Jurkat, Clone E6-1 (cell line): Measurements from ENCODE around the gene HSD11B1.

Experiments used
- DNase-seq: peaks from one replicate; pipeline ENCODE4 v3.0.0-alpha.2; 2011; ENCODE audit warnings: low read depth, low spot score
- H3K4me3 ChIP-seq: 2 replicates; pipeline ENCODE4 v1.5.1; 2011; ENCODE audit warnings: mild to moderate bottlenecking, low read length, control low read depth, moderate library complexity

The HSD11B1 gene

DNA sequence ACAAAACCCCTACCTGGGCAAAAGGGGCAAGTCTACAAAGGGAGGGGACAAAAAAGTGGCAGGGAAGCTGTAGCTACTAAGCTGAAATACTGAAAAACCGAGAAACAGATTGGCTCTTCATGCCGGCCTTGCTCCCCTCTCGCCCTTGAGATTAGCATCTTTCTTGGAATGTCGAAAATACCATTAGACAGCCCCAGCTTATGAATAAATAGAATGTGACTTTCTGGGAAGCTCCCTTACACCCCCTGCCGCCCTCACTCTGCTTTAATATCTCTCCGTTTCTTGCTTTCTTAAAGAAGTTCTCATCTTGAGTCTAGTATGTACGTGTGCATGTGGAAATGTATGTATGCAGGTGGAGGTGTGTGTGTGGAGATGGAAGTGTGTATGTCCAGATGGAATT is 65.3 kb downstream of the HSD11B1 start:
- H3K4me3 ChIP-seq = peak overlapping the region; percentile 69
- DNase-seq = no peak

DNA sequence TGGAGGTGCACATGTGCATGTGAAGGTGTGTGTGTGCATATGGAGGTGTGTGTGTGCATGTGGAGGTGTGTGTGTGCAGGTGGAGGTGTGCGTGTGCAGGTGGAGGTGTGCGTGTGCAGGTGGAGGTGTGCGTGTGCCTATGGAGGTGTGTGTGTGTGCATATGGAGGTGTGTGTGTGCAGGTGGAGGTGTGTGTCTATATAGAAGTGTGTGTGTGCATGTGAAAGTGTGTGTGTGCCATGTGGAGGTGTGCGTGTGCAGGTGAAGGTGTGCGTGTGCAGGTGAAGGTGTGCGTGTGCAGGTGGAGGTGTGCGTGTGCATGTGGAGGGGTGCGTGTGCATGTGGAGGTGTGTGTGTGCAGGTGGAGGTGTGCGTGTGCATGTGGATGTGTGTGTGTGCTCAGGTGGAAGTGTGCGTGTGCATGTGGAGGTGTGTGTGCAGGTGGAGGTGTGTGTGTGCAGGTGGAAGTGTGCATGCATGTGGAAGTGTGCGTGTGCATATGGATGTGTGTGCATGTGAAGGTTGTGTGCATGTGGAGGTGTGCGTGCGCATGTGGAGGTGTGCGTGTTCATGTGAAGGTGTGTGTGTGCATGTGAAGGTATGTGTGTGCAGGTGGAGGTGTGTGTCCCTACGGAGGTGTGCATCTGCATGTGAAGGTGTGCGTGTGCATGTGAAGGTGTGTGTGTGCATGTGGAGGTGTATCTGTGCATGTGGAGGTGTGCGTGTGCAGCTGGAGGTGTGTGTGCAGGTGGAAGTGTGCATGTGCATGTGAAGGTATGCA is 66.2 kb downstream of the HSD11B1 start:
- DNase-seq = no peak
- no peak overlapping the region; the same call in 1 of the 2 replicates for H3K4me3 ChIP-seq

DNA sequence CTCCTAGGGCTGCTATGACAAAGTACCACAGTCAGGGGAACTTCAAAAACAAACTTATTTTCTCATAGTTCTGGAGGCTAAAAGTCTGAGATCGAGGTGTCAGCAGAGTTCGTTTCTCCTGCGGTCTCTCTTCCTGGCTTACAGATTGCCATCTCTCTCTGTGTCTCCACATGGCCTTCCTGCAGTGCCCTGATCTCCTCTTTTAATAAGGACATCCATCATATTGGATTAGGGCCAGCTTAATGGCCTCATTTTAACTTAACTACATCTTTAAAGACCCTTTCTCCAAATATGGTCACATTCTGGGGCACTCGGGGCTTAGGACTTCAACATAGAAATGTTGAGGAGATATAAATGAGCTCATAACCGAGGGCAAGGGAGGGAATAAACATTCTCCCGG is 67.5 kb downstream of the HSD11B1 start:
- no peak overlapping the region for H3K4me3 ChIP-seq
- DNase-seq = peak; percentile 48

DNA sequence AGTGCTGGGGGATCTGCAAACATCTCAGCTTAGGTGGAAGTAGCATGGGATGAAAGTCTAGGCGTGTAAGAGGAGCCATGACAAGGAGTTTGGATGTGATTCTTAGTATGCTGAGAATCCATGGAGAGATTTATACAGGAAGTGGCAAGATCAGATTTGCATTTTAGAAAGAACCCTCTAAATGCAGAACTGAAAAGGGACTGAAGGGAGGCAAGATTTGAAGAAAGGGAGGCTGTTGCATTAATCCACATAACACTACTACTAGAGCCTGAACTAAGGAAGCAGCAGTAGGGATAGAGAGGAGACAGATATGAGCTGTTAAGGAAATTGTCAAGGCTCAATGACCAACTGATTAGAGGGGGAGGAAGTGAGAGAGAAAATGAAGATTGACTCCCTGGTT is 69.9 kb downstream of the HSD11B1 start:
- H3K4me3 ChIP-seq = no peak overlapping the region
- DNase-seq = no peak

DNA sequence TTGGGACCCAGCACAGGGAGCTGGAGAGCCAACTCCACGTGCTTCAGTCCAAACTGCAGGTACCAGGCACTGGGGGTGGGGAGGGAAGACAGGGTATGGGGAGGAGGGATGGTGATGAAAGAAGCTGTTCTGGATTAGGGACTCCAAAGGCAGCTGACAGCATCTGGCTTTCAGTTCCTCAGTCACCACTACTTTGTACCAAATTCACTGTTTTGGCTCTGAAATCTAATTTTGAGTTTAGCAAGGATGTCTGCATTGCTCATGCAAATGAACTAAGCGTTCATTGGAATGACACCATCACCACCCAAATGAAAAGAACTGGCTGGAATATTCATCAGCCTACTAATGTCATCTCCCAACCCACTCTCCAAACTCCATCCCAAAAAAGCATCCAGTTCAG is 71.0 kb downstream of the HSD11B1 start:
- DNase-seq = no peak
- H3K4me3 ChIP-seq = no peak overlapping the region

DNA sequence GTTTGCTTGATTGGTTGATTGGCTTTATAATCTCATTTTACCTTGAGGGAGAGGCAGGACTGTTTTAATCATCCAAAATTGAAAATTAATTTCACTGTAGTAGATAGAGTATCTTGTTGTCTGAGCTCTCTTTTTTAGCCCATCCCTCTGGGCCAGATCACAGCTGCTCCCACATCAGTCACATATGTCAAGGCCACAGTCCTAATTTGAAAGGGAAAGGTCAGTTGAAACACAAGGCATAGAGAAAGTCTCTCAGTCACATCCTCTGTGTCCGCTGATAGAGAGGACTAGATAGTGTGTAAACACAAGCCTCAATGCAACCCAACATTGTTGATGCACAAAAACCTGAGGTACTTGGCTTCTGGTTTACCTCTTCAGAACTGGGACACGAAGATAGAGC is 72.9 kb downstream of the HSD11B1 start:
- no peak for DNase-seq
- H3K4me3 ChIP-seq = no peak overlapping the region

DNA sequence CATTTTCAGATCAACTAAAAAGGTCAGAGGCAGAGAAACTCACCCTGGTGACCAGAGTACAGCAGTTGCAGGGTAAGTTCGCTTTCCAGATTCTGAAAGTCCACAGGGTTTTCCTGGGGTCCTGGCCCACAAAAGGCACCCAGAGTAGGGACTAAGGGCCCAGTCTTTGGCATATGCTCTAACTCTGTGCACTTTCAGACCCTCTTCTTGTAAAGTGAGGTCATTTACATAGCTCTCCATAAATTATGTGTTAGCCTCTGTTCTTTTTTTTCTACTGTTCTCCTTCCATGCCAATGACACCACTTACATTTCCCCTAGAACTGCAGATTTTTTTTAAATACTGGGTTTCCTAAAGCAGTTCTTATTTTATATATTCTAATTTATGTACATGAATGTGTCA is 73.5 kb downstream of the HSD11B1 start:
- no peak for DNase-seq

DNA sequence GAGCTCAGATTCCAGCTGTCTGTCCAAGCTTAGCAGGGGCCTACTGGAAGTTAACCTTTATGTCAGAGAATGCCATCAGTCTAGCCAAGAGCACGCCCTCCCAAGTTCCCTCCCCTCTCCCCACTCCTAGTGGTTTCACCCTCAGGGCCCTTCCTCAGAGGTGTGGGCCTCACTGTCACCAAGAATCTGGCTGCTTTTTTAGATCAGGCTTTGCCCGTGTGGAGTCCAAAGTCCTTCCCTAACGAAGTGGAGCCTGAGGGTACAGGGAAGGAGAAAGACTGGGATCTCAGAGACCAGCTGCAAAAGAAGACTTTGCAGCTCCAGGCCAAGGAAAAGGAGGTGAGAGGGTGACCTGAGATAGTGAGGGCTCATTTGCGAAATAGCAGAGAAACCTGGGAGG is 75.6 kb downstream of the HSD11B1 start:
- no peak for DNase-seq
- H3K4me3 ChIP-seq = no peak overlapping the region

More for the DNA sequence above, 73.5 kb downstream of the HSD11B1 start:
- H3K4me3 ChIP-seq = no peak overlapping the region

DNA sequence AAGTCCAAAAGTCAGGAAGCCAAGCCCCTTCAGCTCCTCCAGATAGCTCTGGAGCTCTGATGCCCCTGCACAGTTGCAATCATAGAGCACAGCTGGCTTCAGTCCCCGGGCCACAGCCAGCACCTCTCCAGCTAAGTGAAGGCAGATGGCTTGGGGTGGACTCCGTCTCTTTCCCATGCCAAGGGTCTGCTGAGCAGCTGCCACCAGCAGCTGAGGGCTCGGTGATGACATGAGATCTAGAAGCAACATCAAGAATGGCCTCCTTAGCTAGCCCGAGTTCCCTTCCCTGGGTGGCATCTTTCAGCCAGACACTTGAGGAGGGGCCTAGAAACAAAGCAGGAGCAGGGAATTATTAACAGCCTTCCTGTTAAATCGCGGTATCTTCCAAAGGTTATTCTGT is 78.7 kb downstream of the HSD11B1 start:
- no peak for DNase-seq

More for the DNA sequence above, 78.7 kb downstream of the HSD11B1 start:
- H3K4me3 ChIP-seq = peak overlapping the region; percentile 64
